GM19397 (cell line): ENCODE results near the gene AFF1.
A peak's percentile ranks its signal among the peaks of the same experiment; 100 is the strongest.

Experiments used
- ATAC-seq: cut with Tn5 transposase; IDR thresholded peaks from one replicate; pipeline ENCODE4 v1.9.1; 2021; ENCODE audit warnings: mild to moderate bottlenecking, moderate library complexity; ENCODE audit not compliant: unreplicated experiment

The AFF1 gene

DNA sequence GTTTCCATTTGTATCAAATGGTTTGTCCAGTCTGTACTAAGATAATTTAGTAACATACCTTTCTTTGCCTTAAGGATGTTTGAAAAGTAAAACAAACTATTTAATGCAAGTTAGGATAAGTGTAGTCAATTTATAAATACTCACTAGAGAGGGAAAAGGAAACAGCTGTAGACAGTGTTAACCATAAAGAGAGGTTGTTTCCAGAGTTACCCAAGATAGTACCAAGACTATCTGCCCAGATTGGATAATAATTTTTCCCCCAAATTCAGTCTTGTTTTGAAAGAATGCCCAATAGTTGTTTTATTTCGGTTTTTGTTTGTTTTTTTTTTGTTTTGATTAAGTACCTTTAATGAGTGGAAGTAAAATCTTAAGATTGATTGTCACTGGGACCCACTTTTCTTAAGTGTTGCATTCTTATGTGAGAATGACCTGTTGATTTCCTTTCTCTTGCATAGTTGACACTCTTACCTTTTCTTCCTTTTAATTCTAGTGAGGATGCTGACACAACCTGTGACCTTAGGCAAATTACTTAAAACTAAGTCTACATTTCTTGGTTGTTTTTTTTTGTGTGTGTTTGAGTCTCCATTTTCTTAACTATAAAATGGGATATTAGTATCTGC lies 12.8 kb downstream of the AFF1 start:
- no peak for ATAC-seq

DNA sequence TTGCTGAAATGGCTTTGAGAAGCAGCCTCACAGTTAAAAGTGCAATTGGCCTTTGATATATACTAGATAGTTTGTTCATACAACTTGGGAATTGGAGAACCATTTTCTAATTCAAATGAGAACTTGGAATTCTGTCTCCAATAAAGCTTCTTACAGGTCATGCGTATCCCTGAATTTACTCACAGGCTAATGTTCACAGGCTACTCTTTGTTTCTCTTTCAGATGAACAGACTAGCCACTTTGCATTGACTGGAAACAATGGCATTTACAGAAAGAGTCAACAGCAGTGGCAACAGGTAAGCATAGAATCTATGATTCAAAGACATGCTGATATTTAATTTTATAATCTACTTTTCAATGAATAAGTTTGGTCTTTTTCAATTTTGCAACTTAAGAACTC lies 13.5 kb downstream of the AFF1 start:
- ATAC-seq, result no peak

DNA sequence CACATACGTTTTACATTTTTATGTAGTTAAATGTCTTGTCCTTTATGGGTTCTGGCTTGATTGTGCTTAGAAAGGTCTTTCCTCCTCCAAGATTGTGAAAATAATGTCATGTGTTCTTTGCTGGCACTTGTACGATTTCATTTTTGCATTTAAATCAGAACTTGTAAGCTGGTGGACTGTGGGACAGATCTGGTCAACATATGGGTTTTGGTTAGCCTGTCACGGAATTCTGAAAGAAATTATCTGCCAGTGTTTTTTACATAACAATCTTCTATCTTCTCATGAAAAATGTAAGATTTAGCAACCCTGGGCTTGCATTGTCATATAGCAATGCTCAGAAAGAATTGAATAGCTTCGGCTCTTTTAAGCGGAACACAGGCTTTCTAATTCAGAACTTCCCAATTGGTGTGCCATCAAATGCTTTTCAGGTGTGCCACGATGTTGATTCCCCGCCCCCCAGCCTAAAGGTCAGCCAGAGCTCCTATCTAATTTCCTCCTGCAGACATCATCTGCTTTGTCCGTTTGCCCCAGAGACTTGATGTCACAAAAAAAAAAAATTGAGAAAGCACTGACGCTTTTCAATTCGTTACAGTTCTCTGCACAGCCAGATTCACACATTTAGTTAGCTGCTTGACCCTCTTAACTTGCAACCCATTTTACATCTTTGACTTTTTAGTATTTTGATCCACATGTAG lies 16.2 kb downstream of the AFF1 start:
- no peak for ATAC-seq

DNA sequence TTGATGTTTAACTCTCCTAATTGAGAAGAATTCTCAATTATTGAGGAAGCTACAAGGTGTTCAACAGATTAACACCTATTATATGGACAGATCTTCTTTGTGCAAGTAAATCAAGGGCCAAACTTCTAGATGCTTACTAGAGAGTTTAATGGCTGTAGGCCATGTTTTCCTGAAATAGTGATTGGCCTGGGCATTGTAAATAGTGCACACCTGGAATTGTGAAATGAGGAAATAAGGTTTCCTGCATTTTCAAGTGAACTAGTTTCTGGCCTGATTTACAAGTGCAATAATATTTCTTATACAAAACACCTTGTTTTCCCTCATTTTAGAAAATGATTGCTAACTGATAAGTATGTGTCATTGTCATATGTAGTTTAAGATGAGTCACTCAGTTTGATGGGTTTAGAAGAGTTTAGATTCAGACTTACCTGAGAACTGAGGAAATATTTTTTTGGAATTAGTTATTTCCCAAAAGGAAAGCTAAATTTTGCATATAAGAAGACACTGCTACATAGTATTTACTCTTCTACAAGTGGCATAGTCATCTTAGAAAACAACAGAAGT lies 21.2 kb downstream of the AFF1 start:
- no peak for ATAC-seq

GRCh38 chr4:86957215-86957614 lies 22.4 kb downstream of the AFF1 start:
- no peak for ATAC-seq

GRCh38 chr4:86959588-86960500 lies 25.0 kb downstream of the AFF1 start:
- no peak for ATAC-seq

DNA sequence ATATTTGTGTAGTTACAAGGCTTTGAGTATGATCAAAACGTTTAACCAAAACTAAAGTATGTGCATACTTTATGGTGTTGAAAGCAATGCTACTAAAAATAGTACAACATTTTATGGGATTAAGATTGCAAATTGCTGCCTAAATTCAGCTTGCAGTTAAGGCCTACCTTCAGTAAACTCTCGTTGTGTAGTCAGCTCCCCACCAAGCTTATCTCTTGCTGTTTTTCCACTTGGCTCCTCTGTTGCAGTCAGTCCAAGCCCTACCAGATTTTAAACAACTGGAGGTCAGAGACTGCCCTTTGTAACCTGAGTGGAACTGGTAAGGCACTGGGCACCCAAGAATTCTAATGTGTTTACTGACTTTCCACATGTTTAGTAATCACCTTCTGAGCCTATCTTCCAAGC lies 25.7 kb downstream of the AFF1 start:
- no peak for ATAC-seq

DNA sequence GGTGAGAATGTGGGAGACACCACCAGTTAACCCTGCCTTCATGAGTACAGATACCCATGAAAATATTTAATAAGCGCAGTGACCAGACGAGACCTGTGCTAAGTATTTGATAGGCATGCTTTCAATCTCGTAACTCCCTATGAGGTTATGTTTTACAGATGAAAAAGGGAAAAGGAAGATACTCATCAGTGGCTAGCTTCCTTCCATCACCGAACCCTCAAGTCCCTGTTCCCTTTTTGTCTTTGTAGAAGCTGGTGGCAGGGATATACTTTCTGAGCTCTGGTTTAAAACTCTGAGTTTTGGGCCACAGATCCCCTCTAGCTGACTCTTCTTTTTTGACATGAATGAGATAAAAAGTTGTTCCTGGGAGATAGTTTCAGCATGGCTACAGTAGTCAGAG lies 26.3 kb downstream of the AFF1 start:
- peak; percentile 5 for ATAC-seq

GRCh38 chr4:86961605-86962295 lies 26.9 kb downstream of the AFF1 start:
- ATAC-seq, result peak; percentile 88

GRCh38 chr4:86963697-86964096 lies 28.9 kb downstream of the AFF1 start:
- no peak for ATAC-seq

DNA sequence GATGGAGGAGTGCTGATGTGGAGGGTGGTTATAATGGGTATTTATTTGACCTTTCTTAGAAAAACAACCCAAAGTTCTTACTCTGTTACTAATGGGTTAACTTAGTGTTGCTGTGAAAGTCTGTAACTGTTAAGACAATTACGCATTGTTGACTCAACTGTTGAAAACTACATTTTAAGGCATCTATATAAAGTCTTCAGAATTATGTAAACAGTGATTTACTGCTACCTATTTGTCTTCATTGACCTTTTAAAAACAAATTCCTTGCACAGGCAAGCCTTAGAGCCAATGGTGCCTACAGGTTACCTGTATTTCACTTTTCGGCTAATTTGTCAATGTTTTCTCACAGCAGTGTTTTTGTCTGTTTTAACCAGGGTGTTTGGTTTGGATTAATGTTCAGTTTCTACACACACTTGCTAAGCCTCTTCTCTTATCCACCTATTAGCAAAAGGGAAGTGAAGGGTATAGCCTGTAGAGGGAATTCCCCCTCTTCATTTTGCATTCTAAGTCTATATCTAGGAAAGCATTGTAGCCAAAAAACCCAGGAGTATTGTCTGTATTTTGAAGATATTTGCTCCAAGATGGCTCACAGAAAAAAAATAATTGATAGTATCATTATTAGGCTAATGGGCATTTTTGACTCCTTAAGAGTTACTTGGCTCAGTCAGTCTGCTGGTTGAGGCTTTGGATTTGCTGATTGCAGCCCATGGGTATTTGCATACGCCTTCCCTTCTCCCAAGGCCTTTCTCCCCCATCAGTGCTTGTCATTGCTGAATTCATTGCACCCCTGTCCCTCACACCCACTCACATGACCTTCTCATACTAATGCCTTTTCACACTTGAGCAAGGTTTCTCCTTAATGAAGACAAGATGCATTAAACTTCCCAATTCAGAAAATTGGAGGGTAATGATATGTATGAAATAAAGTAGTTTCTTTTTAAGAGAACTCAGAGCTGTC lies 30.5 kb downstream of the AFF1 start:
- ATAC-seq, result peak; percentile 36

- no peak for ATAC-seq
These were observed 32.3 kb downstream of the AFF1 start for GRCh38 chr4:86967073-86967472.

DNA sequence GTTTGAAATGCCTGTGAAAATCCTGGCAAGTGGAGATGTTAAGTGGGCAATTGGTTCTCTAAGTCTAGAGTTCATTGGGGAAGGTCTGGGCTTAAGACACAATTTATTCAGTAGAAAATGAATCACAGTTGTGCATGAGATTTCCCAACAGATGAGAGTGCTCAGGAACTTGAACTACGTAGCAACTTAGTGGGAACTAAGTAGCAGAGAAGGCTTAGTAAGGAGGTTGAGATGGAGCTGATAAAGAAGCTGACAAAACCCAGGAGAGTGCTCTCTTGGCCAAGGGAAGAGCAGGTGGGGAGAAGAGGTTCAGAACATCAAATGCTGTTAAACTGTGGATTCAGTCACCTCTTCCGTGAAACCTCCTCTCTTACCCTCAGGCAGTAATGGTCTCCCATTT lies 33.0 kb downstream of the AFF1 start:
- ATAC-seq, result no peak

GRCh38 chr4:86968547-86968946 lies 33.7 kb downstream of the AFF1 start:
- ATAC-seq, result no peak

- no peak for ATAC-seq
These were observed 35.9 kb downstream of the AFF1 start for GRCh38 chr4:86970447-86971354.

- no peak for ATAC-seq
These were observed 36.5 kb downstream of the AFF1 start for GRCh38 chr4:86971355-86971683.

GRCh38 chr4:86972997-86973396 lies 38.2 kb downstream of the AFF1 start:
- ATAC-seq, result no peak

DNA sequence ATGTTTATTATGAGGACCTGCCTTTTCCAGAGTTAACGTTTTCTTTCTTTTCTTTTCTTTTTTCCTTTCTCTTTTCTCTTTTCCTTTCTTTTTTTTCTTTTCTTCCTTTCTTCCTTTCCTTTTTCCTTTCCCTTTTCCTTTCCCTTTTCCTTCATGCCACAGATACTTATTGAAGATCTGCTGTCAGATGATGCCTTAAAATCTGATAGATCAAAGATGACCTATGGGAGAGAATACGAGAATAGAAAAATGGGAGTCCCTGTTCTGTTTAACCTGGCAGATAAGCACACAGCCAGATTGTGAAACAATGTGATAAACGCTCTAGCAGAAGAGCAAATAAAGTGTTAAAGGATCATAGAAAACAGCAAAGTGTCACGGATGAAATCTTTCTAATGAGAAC lies 38.9 kb downstream of the AFF1 start:
- no peak for ATAC-seq

GRCh38 chr4:86974551-86974994 lies 39.8 kb downstream of the AFF1 start:
- no peak for ATAC-seq
